ENCODE measurements around the gene TRIM28.

TRIM28 gene

GRCh38 chr19:58553799-58554493 is 10.1 kb downstream of the TRIM28 start:
- peak overlapping the region; percentile 79 for H3K4me3 ChIP-seq (ENCODE audit: low read depth, low read length)
- TF ChIP-seq CTCF (IDR thresholded peaks at IDR 0.05; ENCODE audit: borderline replicate concordance, insufficient read depth, low read depth, low read length) = no peak

GRCh38 chr19:58554494-58555368 is 10.9 kb downstream of the TRIM28 start, which contains the start of gene CHMP2A:
Gene CHMP2A, minus strand, starts transcription at chr19:58555105. Its CDS starts 893 bp downstream, at chr19:58554212.
- H3K4me3 ChIP-seq (ENCODE audit: low read depth, low read length) = peak within 1 kb of the TSS; percentile 79
- TF ChIP-seq CTCF (IDR thresholded peaks at IDR 0.05; ENCODE audit: borderline replicate concordance, insufficient read depth, low read depth, low read length) = no peak

GRCh38 chr19:58555369-58555885 is 11.6 kb downstream of the TRIM28 start:
- H3K4me3 ChIP-seq (ENCODE audit: low read depth, low read length) = peak overlapping the region; percentile 79
- no peak for TF ChIP-seq CTCF (IDR thresholded peaks at IDR 0.05; ENCODE audit: borderline replicate concordance, insufficient read depth, low read depth, low read length)

- H3K4me3 ChIP-seq (ENCODE audit: low read depth, low read length) = no peak overlapping the region
- TF ChIP-seq CTCF (IDR thresholded peaks at IDR 0.05; ENCODE audit: borderline replicate concordance, insufficient read depth, low read depth, low read length) = no peak
Observed at GRCh38 chr19:58555920-58556621, 12.2 kb downstream of the TRIM28 start.

GRCh38 chr19:58556622-58557220 is 12.9 kb downstream of the TRIM28 start:
- peak overlapping the region; percentile 96 for H3K4me3 ChIP-seq (ENCODE audit: low read depth, low read length)
- TF ChIP-seq CTCF (IDR thresholded peaks at IDR 0.05; ENCODE audit: borderline replicate concordance, insufficient read depth, low read depth, low read length) = no peak

GRCh38 chr19:58557221-58558065 is 13.6 kb downstream of the TRIM28 start:
- no peak for TF ChIP-seq CTCF (IDR thresholded peaks at IDR 0.05; ENCODE audit: borderline replicate concordance, insufficient read depth, low read depth, low read length)
- peak overlapping the region; percentile 96 for H3K4me3 ChIP-seq (ENCODE audit: low read depth, low read length)
